Testis (tissue), 3 donors: ENCODE results near the gene CEP162. TPM values are rescaled to one million over a fixed set of nuclear protein-coding genes. Genes with fewer than 3 reads are reported as not detected.

Source experiments
- DNase-seq: peaks from one replicate; pipeline ENCODE4 v3.0.0-alpha.2; 2019
- H3K27ac ChIP-seq, 2 donors: fragments of 200-600 bp; sonication (generic); one replicate each; pipeline ENCODE4 v1.5.1; 2019
- H3K27me3 ChIP-seq: fragments of 200-600 bp; sonication (generic); one replicate; pipeline ENCODE4 v1.5.1; 2019
- H3K36me3 ChIP-seq: fragments of 200-600 bp; sonication (generic); one replicate; pipeline ENCODE4 v1.5.1; 2017; ENCODE audit warnings: low read depth; ENCODE audit errors: missing control alignments
- H3K4me1 ChIP-seq: fragments of 200-600 bp; sonication (generic); one replicate; pipeline ENCODE4 v1.5.1; 2019
- H3K4me3 ChIP-seq, 2 donors: fragments of 200-600 bp; sonication (generic); one replicate each; pipeline ENCODE4 v1.5.1; 2017 to 2019
- H3K9me3 ChIP-seq: fragments of 200-600 bp; sonication (generic); one replicate; pipeline ENCODE4 v1.5.1; 2017
- POLR2A ChIP-seq: fragments of 450-650 bp; IDR thresholded peaks from one replicate; pipeline ENCODE4 v1.6.1; 2017; ENCODE audit warnings: antibody characterized with exemption, mild to moderate bottlenecking, moderate library complexity
- WGBS, 2 donors: methylation state at CpG; one replicate each; pipeline ENCODE4 v1.1.5; 2018; 5-methylcytosine and 5-hydroxymethylcytosine counted together
- intact Hi-C: fragments of 100-400 bp; cut with DNase I; formaldehyde crosslinking; loops from one replicate; pipeline ENCODE4 v1.15.1; 2023; ENCODE audit warnings: low total_unique reads
- polyA plus RNA-seq: library from polyadenylated mRNA; stranded (reverse); fragments of 350-450 nt; fragmentation: Illumina TruSeq; extraction: RNeasy Lipid Tissue Mini Kit (QIAGEN cat#74804); gene quantifications from one replicate; pipeline ENCODE4 v1.2.3, GENCODE V29; 2014; ENCODE audit warnings: low read depth, low replicate concordance; ENCODE audit not compliant: insufficient read depth
- total RNA-seq, 2 donors: library from RNA; depleted of rRNA; stranded (reverse); fragments of >200 nt; gene quantifications; one replicate each; pipeline ENCODE4 v1.2.3, GENCODE V29; 2016
- TF ChIP-seq, protein P1 (sequence below), 3 experiments: fragments of 450-650 bp in 2 of 3; fragments of 200-600 bp in 1 of 3; sonication (generic) in 1 of 3; IDR thresholded peaks; one replicate each; pipeline ENCODE4 v1.5.1; 2016 to 2019; ENCODE audit warnings: antibody characterized with exemption in 3 of 3, mild to moderate bottlenecking in 2 of 3, moderate library complexity in 1 of 3

The CEP162 gene
- total and polyA plus RNA-seq, 3 donors from 2014 or later, result 8.6 to 36.0 (median 20.3) TPM

DNA sequence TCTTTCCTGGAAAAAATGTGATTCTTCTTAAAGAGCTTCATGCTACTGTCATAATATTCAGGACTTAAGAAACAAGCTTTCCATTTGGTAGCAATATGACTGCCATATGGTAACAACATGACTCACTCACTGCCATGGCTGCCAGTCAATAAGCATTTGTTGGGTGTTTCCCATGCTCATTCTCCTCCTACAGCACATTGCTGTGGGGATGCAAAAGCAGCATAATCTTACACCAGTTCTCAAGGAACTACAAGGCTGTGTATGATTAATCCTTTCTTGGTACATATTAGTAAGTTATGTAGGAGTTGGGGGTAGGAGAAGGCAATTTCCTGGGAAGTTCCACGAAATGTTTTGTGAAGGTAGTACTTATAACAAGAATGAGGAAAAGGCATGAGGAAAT is 76.7 kb downstream of the CEP162 start:
- Histone ChIP-seq H3K36me3 (no peaks in the 10 kb centered on the region), H3K4me3 (no peak overlapping the region), H3K27me3 (no peaks in the 10 kb centered on the region), H3K4me1 (no peaks in the 10 kb centered on the region), H3K9me3 (no peaks in the 10 kb centered on the region), H3K27ac (no peak overlapping the region)
- WGBS, 2 donors, result 90 to 93% methylated on average over 1 of the region's 1 CpG
- DNase-seq, result no peak
- no peak for TF ChIP-seq POLR2A
- TF ChIP-seq, protein P1, sequence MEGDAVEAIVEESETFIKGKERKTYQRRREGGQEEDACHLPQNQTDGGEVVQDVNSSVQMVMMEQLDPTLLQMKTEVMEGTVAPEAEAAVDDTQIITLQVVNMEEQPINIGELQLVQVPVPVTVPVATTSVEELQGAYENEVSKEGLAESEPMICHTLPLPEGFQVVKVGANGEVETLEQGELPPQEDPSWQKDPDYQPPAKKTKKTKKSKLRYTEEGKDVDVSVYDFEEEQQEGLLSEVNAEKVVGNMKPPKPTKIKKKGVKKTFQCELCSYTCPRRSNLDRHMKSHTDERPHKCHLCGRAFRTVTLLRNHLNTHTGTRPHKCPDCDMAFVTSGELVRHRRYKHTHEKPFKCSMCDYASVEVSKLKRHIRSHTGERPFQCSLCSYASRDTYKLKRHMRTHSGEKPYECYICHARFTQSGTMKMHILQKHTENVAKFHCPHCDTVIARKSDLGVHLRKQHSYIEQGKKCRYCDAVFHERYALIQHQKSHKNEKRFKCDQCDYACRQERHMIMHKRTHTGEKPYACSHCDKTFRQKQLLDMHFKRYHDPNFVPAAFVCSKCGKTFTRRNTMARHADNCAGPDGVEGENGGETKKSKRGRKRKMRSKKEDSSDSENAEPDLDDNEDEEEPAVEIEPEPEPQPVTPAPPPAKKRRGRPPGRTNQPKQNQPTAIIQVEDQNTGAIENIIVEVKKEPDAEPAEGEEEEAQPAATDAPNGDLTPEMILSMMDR (IDR thresholded peaks at IDR 0.05), result no peak
- intact Hi-C loops, result no loop called here

DNA sequence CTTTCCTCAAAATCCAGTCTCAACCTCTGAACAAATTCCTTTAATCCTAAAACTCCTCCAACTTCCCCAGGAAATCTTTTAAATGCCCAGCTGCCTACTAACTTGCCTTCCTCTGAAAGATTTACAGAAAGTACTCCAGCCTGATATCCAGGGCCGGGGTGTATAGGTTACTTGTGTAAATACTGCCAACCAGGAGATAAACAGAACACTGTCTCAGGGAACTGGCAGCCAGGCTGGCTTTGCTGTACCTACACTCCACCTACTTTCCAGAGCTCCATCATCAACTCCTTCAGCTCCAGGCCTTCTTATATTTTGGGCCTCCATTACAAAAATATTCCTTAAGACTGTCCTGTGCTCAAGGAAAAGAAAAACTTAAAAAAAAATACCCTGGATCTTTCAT is 85.9 kb downstream of the CEP162 start:
- no peak for DNase-seq
- no peaks in the 10 kb centered on the region for H3K4me1 ChIP-seq
- TF ChIP-seq, protein P1 (IDR thresholded peaks at IDR 0.05), result no peak
- no peak overlapping the region for H3K4me3 ChIP-seq
- intact Hi-C loops, result no loop called here
- H3K9me3 ChIP-seq, result no peaks in the 10 kb centered on the region
- H3K27ac ChIP-seq, result no peak overlapping the region
- 39 to 82% methylated on average over 1 of the region's 1 CpG for WGBS, 2 donors
- no peaks in the 10 kb centered on the region for H3K36me3 ChIP-seq
- H3K27me3 ChIP-seq, result no peaks in the 10 kb centered on the region

DNA sequence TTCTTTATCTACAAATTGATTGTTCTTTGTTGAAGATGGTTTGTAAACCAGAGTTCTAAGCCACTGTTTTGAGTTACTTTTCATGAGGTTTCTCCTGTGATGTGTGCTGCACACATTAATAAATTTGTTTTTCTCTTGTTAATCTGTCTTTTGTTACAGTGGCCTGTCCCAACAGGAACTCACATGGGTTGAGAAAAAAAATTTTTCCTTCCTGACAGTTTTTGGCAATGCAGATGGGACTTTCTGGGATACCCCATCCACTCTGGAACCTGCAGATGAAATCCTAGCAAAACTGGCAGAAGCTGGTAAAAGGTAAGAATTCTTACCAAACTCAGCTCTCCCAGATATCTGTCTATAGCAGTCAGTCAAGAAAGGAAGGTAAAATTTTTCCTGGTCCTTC is 88.1 kb downstream of the CEP162 start:
- H3K27ac ChIP-seq, result no peak overlapping the region
- H3K4me1 ChIP-seq, result no peaks in the 10 kb centered on the region
- H3K27me3 ChIP-seq, result no peaks in the 10 kb centered on the region
- H3K9me3 ChIP-seq, result no peaks in the 10 kb centered on the region
- H3K36me3 ChIP-seq, result no peaks in the 10 kb centered on the region
- no peak for TF ChIP-seq POLR2A
- TF ChIP-seq, protein P1 (IDR thresholded peaks at IDR 0.05), result no peak
- intact Hi-C loops, result no loop called here
- no peak overlapping the region for H3K4me3 ChIP-seq
- DNase-seq, result no peak

DNA sequence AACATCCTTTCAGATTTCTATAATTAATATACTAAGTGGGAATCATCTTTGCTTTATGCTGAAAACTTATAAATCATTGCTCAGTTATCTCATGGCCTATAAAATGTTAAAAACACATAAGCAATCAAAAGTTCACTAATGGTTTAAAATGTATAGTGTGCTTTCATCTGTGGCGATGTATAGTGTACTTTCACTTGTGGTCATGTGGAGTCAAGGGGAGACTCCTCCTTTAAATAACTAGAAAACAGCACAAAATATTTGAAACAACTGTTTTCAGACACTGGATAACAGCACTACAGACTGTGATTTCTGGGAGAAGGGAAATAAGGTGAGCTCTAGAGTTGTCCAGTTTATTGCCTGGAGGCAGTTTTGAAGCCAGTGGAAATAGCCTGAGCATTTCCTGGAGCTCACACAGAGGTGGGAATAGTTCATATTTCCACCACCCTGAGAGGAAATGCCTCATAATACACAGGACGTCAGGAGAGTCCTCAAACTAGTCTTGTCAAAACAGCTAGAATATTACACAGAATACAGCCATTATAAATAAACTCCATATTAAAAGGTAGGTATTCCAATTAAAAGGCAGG is 89.4 kb downstream of the CEP162 start:
- H3K4me3 ChIP-seq, result no peak overlapping the region
- no peak for TF ChIP-seq POLR2A
- TF ChIP-seq, protein P1 (IDR thresholded peaks at IDR 0.05), result no peak
- H3K27ac ChIP-seq, result no peak overlapping the region
- DNase-seq, result no peak
- H3K36me3 ChIP-seq, result no peaks in the 10 kb centered on the region
- no peaks in the 10 kb centered on the region for H3K4me1 ChIP-seq
- H3K9me3 ChIP-seq, result no peaks in the 10 kb centered on the region
- no peaks in the 10 kb centered on the region for H3K27me3 ChIP-seq
- WGBS, 2 donors, result 87 to 90% methylated on average over 2 of the region's 2 CpGs
- intact Hi-C loops, result no loop called here

DNA sequence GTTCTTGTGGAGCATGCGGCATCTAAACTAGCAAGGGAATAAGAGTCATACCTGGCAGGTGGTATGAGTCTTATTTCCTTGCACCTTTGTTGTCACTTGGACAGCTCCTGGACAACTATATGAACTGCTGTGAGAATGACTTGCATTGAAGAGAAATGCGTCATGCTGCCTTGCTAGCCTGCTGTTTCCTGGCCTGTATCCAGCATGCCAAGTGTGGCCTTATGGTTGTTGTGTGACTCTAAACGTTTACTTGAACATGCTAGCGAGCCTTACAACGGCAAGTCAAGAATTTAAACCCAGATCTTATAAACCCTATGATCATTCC is 90.4 kb downstream of the CEP162 start:
- no peaks in the 10 kb centered on the region for H3K36me3 ChIP-seq
- WGBS, 2 donors, result 86 to 89% methylated on average over 5 of the region's 5 CpGs
- intact Hi-C loops, result no loop called here
- no peak for DNase-seq
- H3K4me3 ChIP-seq, result no peak overlapping the region
- H3K27ac ChIP-seq, result no peak overlapping the region
- TF ChIP-seq, protein P1 (IDR thresholded peaks at IDR 0.05), result no peak
- no peak for TF ChIP-seq POLR2A
- no peaks in the 10 kb centered on the region for H3K9me3 ChIP-seq
- no peaks in the 10 kb centered on the region for H3K4me1 ChIP-seq
- H3K27me3 ChIP-seq, result no peaks in the 10 kb centered on the region
